ENCODE measurements around the gene SCN8A. TPM values are rescaled to one million over a fixed set of nuclear protein-coding genes. Genes with fewer than 3 reads are reported as not detected.

The SCN8A gene
- total and polyA plus RNA-seq, 2 experiments from 2014 or later = 4.6 to 23.9 TPM

- DNase-seq (ENCODE audit: low spot score) = no peak
Observed at GRCh38 chr12:51699219-51699618, 108.2 kb downstream of the SCN8A start.

More at GRCh38 chr12:51699219-51699618, 108.2 kb downstream of the SCN8A start:
- no peak overlapping the region for H3K4me3 ChIP-seq
- no peaks in the 10 kb centered on the region for H3F3A ChIP-seq (replicated peaks; ENCODE audit: low read depth)
- Mint-ChIP-seq H3K4me3 (no peak overlapping the region), H3K4me1 (no peaks in the 10 kb centered on the region), H3K27me3 (ENCODE audit: insufficient read depth, low read depth, poor library complexity) (no peaks in the 10 kb centered on the region), H3K27ac (no peak overlapping the region), H3K36me3 (ENCODE audit: low read depth) (peaks cover 11% of the 10 kb centered on the region; the same call in 2 of the 3 replicates), H3K9me3 (no peaks in the 10 kb centered on the region)
- no peaks in the 10 kb centered on the region; the same call in 1 of the 2 replicates for H4K20me1 ChIP-seq (replicated peaks; ENCODE audit: insufficient read depth)
- H3K27ac ChIP-seq (ENCODE audit: low read depth) = no peak overlapping the region
- TF ChIP-seq EZH2phosphoT487 (IDR thresholded peaks at IDR 0.05; ENCODE audit: unreplicated experiment) (no peak), ETS1 (IDR thresholded peaks at IDR 0.05) (no peak), STAT1 (IDR thresholded peaks at IDR 0.05; ENCODE audit: unreplicated experiment) (no peak), ZNF462 (CRISPR knock-in tag; IDR thresholded peaks at IDR 0.05) (no peak), CREB1 (CRISPR knock-in tag; IDR thresholded peaks at IDR 0.05; ENCODE audit: low read depth) (no peak)
- no peaks in the 10 kb centered on the region for H3K9me2 ChIP-seq (ENCODE audit: insufficient read depth)
- H3K79me2 ChIP-seq (replicated peaks; ENCODE audit: insufficient read depth) = no peaks in the 10 kb centered on the region
- ATAC-seq = no peak
- H3K27me3 ChIP-seq (ENCODE audit: insufficient read depth) = no peaks in the 10 kb centered on the region
- no peak overlapping the region for H3K4me2 ChIP-seq
- H2AFZ ChIP-seq = no peak overlapping the region
- H3K36me3 ChIP-seq (ENCODE audit: insufficient read depth) = no peaks in the 10 kb centered on the region
- no peaks in the 10 kb centered on the region for H3K4me1 ChIP-seq (ENCODE audit: insufficient read depth)

All from GM23338 (cell line).